ENCODE measurements around the gene DSG1.
A peak's percentile ranks its signal among the peaks of the same experiment; 100 is the strongest.
"Not testable (repeated sequence)": the region's sequence is repeated elsewhere in the genome, so short reads cannot be mapped to it uniquely, and the experiment has no call there.

DSG1 gene

DNA sequence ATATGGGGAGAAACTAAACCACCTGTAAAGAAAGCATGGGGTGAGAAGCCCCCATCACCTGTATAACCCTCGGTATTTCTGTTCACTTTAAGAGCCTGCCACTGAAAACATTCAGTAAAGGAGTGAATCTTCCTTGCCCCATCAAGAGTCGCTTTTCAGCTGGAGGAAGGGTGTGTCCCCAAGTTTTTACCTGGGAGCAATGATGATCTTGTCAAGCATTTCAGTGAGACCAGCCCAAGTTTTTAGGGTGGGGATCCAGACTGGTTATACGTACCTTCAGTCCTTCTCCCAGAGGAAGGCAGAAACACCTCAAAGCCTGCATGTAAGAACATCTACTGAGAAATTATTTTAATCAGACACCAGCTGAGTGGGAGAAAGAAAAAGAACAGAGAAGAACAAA, at the start of gene DSG1:
TSS of gene DSG1 (plus strand) at position 301 of the 400 bp plus-strand sequence. CDS start 141 bp downstream, outside the sequence.
- DNase-seq (ENCODE audit: low read depth): no peak

DNA sequence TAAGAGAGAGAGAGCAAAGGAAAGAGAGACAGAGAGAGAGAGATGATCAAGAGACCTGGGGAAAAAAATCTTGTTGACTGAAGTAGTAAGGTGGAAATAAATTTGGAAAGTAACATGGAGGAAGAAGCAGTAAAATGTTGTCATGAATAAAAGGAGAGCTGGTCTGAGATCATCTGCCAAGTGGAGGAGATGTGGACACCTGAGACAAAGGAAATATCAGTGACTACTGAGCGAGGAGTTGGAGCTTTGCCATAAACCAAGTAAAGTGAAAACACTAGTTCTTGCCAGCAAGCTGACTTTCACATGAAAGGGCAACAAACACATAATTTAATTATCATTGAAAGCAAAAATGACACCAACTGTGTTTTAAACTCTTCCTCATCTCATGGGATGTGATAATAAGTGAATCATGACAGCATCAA, 49.0 kb upstream of the DSG1 start:
- peak; percentile 7 for DNase-seq (ENCODE audit: low read depth)

DNA sequence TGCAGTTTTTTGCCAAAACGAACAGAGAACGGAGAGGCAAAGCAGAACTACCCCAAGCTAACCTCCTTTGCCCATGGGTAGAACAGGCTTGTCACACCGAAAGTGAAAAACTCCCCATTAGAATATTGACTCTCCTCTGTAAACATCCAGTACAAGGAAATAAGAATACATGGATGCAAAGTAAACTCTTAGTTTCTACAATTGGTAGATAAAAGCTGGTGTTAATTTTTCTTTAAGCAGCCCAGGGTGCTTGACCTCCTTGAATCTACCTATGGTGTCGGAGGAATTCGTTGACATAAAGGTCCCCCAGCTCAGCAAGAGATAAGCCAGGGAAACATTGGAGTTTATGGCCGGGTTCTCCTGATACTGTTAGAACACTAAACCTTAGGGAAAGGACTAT, 48.4 kb upstream of the DSG1 start:
- DNase-seq (ENCODE audit: low read depth): no peak

DNA sequence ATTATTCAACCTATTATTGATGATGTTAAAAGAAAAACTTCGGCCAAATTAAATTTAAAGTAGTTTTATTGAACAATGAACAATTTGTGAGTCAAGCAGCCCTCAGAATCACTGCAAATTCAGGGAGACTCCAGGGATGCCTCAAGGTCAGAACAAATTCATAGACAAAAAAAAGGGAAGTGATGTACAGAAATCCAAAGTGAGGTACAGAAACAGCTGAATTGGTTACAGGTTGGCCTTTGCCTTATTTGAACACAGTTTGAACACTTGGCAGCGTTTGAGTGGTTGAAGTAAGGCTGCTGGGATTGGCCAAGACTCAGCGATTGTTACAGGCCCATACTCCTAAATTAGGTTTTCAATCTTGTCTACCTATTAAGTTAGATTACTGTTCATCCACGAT, 47.4 kb upstream of the DSG1 start:
- DNase-seq (ENCODE audit: low read depth): no peak

DNA sequence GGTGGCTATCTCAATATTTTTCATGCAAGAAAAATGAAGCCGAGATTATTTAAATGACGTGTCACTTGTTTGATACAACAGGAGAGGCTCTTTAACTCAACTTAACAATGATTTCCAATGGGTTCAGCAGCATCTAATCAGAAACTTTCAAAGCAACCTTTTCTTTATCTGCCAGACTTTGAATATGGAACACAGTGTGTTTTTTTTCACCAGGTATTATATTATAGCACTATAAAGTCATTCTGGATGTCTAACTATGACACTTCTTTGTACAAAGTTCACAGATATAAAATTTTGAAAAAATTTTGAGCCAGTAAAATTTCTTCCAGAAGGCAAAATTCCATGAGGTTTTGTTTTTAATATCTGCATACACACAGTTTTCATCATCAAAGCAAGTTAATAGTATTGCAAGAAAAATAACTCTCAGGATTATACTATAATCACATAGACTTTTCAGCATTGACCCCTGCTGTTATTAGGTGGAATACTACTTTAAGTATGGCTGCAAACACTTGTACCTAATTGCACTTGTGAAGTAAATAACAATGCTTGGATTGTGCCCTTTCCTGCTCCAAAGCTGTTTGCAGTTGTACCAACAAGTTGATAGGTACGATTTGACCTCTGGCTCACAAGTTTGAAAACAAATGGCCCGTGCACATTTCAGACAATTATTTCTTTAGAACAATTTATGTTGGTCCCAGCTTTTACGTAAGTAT, 44.0 kb upstream of the DSG1 start:
- no peak for DNase-seq (ENCODE audit: low read depth)

DNA sequence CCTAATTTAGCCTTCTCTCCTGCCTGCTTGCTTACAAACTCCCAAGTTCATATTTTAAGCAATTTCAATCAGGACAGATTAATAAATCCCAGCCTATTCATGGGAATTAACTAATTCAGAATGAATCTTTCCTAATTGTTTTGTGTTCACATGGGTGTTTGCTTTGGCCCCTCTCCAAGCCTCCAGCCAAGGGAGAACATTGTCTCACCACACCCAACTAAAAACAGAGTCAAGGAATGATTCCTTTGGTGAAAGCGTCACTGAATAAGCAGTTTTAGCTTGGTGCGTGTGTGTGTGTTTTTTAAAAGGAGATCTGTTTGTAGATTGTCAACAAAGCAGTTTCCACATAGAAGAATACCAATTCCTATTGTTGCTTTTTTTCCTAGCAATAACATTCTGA, 43.0 kb upstream of the DSG1 start:
- DNase-seq (ENCODE audit: low read depth): peak; percentile 8

DNA sequence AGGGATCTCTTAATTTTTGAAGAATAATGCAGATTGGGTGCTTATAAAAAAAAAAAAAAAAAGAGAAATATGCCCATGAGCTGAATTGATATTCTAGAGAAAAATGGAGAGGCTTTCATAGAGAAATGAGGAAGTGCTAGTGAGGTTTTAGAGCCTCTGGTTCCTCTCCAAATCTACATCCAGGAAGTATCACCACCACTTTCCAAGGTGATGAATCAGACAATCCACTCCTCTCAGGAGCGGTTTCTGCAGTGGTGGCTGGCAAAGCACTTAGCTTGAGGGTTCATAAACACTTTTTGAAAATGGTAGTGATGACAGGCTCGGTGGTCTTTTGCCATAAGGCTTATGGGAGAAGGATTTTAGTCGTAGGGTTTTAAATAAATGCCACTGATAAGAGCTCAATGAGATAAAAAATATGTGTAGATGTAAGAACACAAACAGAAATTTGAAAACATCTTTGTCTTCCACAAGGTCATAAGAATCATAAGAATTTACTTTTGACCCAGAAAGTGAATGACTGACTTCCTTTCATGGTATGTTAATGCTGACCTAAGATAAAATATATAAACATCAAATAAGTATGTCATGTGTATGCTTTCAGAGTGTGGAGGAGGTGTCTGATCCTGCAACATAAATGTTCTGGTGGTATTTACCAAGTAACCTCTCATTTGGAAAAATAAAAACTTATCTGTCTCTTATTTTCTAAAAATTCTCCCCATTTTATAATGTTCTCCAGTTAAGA, 42.1 kb upstream of the DSG1 start:
- DNase-seq (ENCODE audit: low read depth): no peak

DNA sequence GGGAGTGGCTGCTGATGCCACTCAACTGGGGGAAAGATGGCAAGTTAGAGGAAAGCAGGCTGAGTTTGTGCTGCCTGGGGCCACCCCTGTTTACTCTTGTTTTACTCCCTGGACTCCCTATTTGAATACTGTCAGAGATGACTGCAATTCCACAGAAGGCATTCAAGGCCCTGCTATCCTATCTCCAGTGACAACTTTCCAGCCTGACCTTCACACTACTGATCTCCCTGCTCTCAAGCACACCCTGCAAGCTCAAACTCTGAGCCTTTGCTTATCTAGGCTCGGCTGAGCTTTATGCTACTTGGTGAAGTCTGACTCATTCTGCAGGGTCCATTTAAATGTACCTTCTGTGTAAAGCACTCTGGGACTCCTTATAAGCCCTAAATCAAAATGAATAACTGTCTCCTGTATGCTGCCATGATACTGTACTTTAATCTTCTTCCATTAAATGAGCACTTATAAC, 39.3 kb upstream of the DSG1 start:
- no peak for DNase-seq (ENCODE audit: low read depth)

DNA sequence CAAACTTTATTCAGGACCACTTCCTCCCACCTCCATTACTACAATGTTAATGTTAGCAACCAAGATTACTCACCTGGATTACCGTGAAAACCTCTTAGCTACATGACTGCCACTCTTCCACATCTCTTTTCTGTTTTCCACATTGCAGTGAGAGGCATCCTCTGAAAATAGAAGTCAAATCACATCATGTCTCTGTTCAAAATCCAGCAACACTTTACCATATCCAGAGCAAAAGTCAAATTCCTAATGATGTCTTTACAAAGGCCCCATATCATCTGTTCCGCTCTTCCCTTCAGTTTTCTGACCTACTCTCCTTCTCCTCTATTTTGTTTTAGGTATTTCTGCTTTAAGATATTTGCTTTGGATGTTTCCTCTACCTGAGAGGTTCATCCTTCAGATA, 37.5 kb upstream of the DSG1 start:
- no peak for DNase-seq (ENCODE audit: low read depth)

DNA sequence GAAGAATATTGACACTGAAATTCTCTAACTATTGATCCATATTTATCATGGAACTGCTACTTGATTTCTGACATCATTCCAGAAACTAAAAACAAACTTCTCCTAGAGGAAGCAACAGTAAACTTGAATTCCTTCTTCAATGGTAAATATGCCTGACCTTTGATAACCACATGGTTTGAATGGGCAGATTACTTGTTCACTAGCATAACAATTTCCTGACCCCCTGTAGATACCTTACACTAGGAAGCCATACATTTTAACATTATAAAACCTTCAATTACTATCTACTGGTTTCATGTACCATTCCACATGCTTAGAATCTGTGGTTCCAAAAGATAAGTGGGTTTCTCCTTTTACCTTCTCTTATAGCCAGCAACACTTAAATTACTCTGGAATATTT, 36.5 kb upstream of the DSG1 start:
- no peak for DNase-seq (ENCODE audit: low read depth)

DNA sequence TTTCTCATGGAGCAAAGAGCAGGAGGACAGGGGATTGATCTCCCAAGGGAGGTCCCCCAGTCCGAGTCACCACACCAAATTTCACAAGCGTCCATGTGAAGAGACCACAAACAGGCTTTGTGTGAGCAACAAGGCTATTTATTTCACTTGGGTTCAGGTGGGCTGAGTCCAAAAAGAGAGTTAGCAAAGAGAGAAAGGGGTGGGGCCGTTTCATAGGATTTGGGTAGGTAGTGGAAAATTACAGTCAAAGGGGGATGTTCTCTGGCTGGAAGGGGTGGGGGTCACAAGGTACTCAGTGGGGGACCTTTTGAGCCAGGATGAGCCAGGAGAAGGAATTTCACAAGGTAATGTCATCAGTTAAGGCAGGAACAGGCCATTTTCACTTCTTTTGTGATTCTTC, 28.5 kb upstream of the DSG1 start:
- DNase-seq (ENCODE audit: low read depth): not testable (repeated sequence)

DNA sequence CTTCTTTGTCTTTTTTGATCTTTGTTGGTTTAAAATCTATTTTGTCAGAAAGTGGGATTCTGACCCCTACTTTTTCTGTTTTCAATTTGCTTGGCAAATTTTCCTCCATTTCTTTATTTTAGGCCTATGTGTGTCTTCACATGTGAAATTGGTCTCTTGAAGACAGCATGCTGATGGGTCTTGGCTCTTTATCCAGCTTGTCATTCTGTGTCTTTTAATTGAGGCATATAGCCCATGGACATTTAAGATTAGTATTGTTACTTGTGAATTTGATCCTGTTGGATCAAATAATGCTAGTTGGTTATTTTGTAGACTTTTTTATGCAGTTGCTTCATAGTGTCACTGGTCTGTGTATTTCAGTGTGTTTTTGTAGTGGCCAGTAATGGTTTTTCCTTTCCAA, 26.3 kb upstream of the DSG1 start:
- no peak for DNase-seq (ENCODE audit: low read depth)

DNA sequence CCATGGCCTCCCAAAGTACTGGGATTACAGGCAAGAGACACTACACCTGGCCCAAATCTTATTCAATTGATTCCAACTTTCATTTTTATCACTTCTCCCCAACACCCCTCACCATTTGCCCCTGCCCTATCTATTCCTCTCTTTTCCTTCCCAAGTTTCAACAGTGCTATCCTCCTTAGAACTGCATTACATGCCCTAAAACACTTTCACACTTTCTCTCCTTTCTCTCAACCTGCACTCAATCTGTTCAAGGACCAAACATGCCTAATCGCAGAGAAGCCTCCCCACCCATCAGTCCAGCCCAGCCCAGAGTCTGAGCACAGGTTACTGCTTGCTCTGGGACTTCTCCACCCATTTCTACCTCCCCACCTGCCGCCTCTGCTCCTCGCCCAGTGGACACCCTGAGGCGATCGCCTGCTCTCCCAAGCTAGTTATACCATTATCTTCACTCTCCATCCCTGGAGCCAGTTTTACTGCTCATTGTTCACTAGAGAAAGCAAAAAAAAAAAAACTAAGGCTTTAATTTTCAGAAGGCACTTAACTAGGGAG, 23.7 kb upstream of the DSG1 start:
- DNase-seq (ENCODE audit: low read depth): no peak

DNA sequence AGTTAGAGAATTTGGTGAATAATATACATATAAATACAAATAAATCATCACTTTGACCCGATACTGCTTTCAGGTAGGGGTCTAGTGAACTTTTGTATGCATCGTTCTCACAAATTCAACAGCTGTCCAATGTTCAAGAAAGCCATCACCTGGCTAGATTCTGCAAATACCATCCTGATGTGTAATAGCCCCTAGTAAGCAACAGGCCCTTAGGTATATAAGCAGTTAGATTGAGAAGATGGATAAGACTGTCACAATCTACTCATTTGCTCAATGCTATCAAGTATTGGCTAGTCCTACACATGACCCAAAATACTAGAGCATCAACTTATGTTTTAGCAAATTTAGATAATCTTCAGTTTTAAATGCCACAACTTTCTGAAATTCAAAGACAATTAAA, 20.7 kb upstream of the DSG1 start:
- DNase-seq (ENCODE audit: low read depth): no peak

DNA sequence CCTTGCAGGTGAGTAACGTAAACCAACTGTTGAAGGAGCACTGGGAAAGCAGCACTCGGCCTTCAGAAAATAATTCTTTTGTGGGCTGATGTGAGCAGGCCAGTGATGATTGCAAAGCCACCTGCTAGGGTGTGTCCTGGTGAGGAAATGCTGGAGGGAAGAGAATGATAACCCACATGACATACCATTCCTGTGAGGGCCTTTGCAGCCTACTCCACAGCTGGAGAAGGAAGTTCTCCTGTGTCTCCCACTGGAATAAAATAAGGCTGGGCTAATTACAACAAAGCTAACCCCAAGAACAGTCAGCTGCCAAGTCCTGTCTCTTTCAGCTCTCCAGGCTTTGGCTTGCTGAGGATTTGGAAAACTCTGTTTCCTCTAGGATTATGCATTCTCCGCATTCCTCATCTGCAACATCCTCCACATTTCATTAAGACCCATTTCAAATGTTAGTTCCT, 16.7 kb upstream of the DSG1 start:
- DNase-seq (ENCODE audit: low read depth): peak; percentile 6

DNA sequence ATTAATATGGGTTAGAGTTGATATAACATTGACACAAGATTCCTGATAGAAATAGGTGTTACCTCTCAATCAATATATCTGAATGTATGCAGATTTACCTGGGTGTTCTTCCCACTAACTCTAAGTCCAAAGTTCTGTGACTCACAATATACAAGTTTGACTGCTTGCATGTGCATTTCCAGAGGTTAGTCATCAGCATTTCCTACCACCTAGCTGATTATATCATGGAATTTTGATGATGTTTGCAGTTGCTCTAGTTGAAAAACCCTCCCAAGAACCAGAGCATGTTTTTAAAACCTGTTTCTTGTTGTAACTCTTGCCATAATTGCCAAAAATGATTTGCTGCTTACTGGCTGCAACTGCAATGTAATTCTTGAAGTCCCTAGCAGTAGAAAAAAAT, 15.0 kb upstream of the DSG1 start:
- peak; percentile 26 for DNase-seq (ENCODE audit: low read depth)

DNA sequence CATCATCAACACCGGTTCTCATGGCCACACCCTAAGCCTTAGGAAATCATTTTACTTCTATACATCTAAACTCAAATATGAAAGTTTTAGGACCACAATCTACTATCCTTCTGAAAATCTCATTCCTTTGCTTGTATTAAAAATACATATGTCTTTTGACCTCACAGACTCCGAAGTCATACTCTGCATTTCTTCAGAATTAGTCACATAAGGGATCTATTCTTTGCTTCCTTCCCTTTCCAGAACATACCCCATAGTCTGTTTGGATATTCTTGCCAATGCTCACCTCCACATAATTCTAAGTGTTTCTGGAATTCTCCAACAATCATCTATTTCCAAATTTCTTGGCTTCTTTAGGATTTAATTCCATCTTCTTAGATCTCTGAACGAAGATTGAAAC, 14.2 kb upstream of the DSG1 start:
- DNase-seq (ENCODE audit: low read depth): peak; percentile 3

DNA sequence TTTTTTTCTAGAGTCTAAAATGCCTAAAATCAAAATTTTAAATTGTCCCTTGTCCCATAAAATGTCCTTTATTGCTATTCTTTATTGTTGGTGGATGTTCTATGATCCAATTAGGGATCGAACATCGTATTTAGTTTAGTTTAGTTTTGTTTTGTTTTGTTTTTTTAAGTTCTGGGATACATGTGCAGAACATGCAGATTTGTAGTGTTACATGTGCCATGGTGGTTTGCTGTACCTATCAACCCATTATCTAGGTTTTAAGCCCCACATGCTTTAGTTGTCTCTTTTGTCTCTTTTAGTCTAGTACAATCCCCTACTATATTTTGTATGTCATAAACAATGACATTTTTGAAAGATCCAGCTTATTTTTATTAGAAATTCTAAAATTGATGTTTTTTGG, 8.8 kb upstream of the DSG1 start:
- DNase-seq (ENCODE audit: low read depth): no peak

DNA sequence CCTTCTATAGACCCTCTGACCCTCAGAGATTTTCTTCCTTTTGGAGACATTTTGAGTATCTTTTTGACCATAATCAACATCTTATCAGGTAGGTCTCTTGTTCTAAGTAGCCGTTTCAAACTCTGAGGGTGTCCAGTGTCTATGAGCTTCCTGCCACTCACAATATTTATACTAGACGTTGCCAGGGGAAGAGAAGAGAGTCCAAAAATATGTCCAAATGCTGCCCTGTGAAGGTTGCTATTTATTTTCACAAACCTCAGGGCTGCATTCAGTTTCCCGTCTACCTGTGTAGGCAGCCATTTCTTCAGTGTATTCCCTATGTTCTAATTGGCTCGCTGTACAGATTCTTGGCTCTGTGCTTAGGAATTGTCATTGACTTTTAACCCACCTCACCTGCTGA, 986 bp upstream of the DSG1 start:
- DNase-seq (ENCODE audit: low read depth): no peak

DNA sequence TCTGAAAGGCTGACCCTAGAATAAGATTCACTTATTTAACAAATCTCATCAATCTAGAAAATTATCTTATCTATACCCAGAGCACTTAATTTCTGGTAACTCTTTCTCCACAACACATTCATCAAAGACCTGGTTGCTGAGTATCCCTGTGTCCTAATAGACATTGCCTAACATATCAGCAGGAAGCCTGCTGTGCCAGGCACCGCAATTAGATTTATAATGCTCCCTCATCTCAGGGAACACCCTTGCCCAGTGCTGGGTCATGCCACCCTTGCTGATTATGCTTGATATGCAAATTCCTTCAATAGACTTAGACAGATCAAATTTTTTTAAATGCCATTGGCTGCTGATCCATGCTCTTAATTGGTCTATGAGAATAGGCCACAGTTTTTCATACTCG, 3.8 kb downstream of the DSG1 start:
- no peak for DNase-seq (ENCODE audit: low read depth)

DNA sequence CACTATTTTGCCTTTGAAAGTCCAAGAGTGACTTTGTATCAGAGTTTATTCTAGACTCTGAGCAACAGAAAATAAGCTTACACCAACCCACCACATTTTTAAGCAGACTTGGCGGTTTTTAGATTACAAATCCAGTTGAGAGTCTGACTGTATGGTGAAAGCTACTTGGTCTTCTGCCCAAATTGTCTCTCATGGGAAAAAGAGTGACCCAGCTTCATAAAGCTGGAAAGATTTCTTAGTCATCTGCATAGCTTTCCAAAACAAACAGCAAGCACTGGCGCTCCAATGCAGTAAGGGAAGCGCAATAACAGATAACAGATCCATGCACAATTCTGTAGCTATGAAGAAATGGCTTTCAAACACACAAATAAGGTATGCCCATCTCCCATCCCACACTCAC, 7.1 kb downstream of the DSG1 start:
- peak; percentile 68 for DNase-seq (ENCODE audit: low read depth)

DNA sequence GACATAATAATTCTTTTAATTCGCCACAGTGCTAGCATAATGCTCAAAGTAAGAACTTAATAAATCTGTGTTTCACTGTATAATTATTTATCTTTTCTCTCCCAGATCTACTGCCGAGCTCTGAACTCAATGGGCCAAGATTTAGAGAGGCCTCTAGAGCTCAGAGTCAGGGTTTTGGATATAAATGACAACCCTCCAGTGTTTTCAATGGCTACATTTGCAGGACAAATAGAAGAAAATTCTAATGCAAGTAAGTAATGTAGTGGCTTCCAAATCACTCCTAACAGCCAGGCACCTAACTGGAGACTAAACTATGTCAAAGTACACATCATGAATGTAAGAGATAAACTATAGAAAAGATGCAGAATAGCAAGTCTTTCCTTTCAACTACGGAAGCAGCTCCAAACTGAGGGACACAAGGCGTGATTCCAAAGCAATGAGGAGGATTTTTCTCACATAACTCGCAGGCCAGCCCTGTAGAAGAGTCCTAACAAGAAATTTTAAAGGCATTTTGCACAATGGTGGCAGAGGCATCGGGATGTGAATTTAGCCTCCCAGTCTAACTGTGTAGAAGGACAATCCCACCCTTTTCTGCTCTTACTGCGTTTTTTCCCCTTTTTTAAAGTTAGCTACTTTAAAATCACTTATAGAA, 12.0 kb downstream of the DSG1 start:
- no peak for DNase-seq (ENCODE audit: low read depth)

DNA sequence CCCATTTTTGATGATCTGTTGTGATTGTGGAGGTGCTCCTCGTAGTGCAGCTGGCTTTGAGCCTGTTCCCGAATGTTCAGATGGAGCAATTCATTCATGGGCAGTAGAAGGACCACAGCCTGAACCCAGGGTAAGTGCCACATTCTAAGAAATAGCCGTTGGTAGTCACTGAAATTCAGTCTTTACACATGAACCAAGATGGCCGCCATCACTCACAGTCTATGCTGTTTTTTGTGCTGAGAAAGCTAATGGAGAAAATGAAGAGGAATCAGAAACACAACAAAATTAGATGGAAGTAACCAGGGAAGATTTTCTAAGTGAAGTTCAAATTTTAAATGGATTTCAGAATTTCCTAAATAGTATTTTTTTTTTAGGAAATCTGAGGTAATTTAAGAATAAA, 25.5 kb downstream of the DSG1 start:
- DNase-seq (ENCODE audit: low read depth): no peak
